GM12878 (cell line): ENCODE measurements around the gene VSTM2L. TPM values are rescaled to one million over a fixed set of nuclear protein-coding genes. Genes with fewer than 3 reads are reported as not detected.

Source experiments
- ATAC-seq: fragments of 200-7000 bp; cut with Tn5 transposase; 3 replicates; pipeline ENCODE4 v1.9.1; 2020; ENCODE audit warnings: mild to moderate bottlenecking, moderate library complexity
- BruUV-seq: library from RNA; stranded (reverse); fragments of 400-500 nt; replicated peaks from 2 replicates; lab custom pipeline; 2021; lab: Mats Ljungman, UMichigan
- CTCF ChIA-PET: fragments of 300-600 bp; sonication (Branson Sonifier 250); formaldehyde crosslinking; extraction: SDS; loops from one replicate; lab custom pipeline; 2021; ENCODE audit warnings: inconsistent platforms; lab: Yijun Ruan, JAX
- POLR2A ChIA-PET: fragments of 350-600 bp; formaldehyde crosslinking; extraction: SDS; loops from one replicate; lab custom pipeline; 2021; ENCODE audit warnings: inconsistent platforms; lab: Charles Lee
- RAD21 ChIA-PET: fragments of 300-600 bp; sonication (Branson Sonifier 250); formaldehyde crosslinking; loops from one replicate; lab custom pipeline; 2023; ENCODE audit warnings: antibody characterized with exemption; ENCODE audit not compliant: unreplicated experiment; lab: Charles Lee
- SMC1A ChIA-PET: fragments of 300-600 bp; sonication (Branson Sonifier 250); formaldehyde crosslinking; loops from one replicate; lab custom pipeline; 2023; ENCODE audit not compliant: unreplicated experiment, uncharacterized antibody; lab: Charles Lee
- DNase-seq: peaks from one replicate; pipeline ENCODE4 v3.0.0-alpha.2; 2011; ENCODE audit warnings: low read depth, low spot score
- FAIRE-seq: peaks from 3 replicates; lab custom pipeline; 2011; peaks lifted over from hg19 to GRCh38; lab: Jason Lieb, UNC
- H2AFZ ChIP-seq: 2 replicates; pipeline ENCODE4 v1.6.0; 2011; ENCODE audit warnings: low read depth, low read length, control low read depth; ENCODE audit not compliant: control insufficient read depth
- H3K27ac ChIP-seq: 2 replicates; pipeline ENCODE4 v1.5.1; 2011; ENCODE audit warnings: control low read depth; ENCODE audit not compliant: control insufficient read depth, insufficient read depth
- H3K27me3 ChIP-seq, 2 experiments: replicated peaks in 1 of 2; 2 replicates each; pipeline versions ENCODE4 v1.6.0 to v1.6.1; 2011; ENCODE audit warnings: low read length in 1 of 2; ENCODE audit not compliant: control insufficient read depth in 2 of 2, insufficient read depth in 2 of 2
- H3K36me3 ChIP-seq, 2 experiments: 2 replicates each; pipeline ENCODE4 v1.5.1; 2011; ENCODE audit warnings: low read length in 1 of 2; ENCODE audit not compliant: control insufficient read depth in 2 of 2, insufficient read depth in 2 of 2
- H3K4me1 ChIP-seq: 2 replicates; pipeline ENCODE4 v1.6.1; 2011; ENCODE audit warnings: mild to moderate bottlenecking, low read length, moderate library complexity, mixed read lengths; ENCODE audit not compliant: control insufficient read depth, insufficient read depth
- H3K4me2 ChIP-seq: 2 replicates; pipeline ENCODE4 v1.6.0; 2011; ENCODE audit warnings: control low read depth; ENCODE audit not compliant: control insufficient read depth, insufficient read depth
- H3K4me3 ChIP-seq: fragments of 200-600 bp; sonication (generic); 2 replicates; pipeline ENCODE4 v1.5.1; 2016
- H3K79me2 ChIP-seq: 2 replicates; pipeline ENCODE4 v1.6.0; 2011; ENCODE audit warnings: low read length; ENCODE audit not compliant: control insufficient read depth, insufficient read depth
- H3K9ac ChIP-seq: 2 replicates; pipeline ENCODE4 v1.8.0; 2011; ENCODE audit warnings: low read length, control low read depth, mixed read lengths; ENCODE audit not compliant: control insufficient read depth, insufficient read depth
- H3K9me3 ChIP-seq: replicated peaks from 3 replicates; pipeline ENCODE4 v1.5.1; 2011; ENCODE audit warnings: mild to moderate bottlenecking, low read length; ENCODE audit not compliant: control insufficient read depth, insufficient read depth
- H4K20me1 ChIP-seq: 2 replicates; pipeline ENCODE4 v1.6.0; 2011; ENCODE audit not compliant: control insufficient read depth, insufficient read depth
- BCLAF1 ChIP-seq: fragments of 450-650 bp; IDR thresholded peaks from 2 replicates; pipeline ENCODE4 v1.6.1; 2017; ENCODE audit warnings: antibody characterized with exemption, mild to moderate bottlenecking, moderate library complexity
- ESRRA ChIP-seq: IDR thresholded peaks from 2 replicates; pipeline ENCODE4 v1.6.1; 2012; ENCODE audit warnings: mild to moderate bottlenecking, low read length, improper control_type of control experiment
- FOS ChIP-seq: IDR thresholded peaks from 3 replicates; pipeline ENCODE4 v1.6.1; 2011; ENCODE audit warnings: borderline replicate concordance; ENCODE audit not compliant: insufficient read length; ENCODE audit errors: extremely low read depth
- GATAD2B ChIP-seq: fragments of 450-650 bp; conservative IDR thresholded peaks from 2 replicates; pipeline ENCODE4 v1.6.1; 2017; ENCODE audit warnings: low read depth, mild to moderate bottlenecking, moderate library complexity
- HDAC2 ChIP-seq: fragments of 200-600 bp; sonication (generic); IDR thresholded peaks from 2 replicates; pipeline ENCODE4 v1.6.1; 2017
- HSF1 ChIP-seq: fragments of 150-350 bp; IDR thresholded peaks from 2 replicates; pipeline ENCODE4 v1.6.1; 2014; ENCODE audit warnings: mild to moderate bottlenecking, low read depth, low read length
- IKZF1 ChIP-seq: fragments of 450-650 bp; conservative IDR thresholded peaks from 2 replicates; pipeline ENCODE4 v1.6.1; 2017; ENCODE audit warnings: antibody characterized with exemption, mild to moderate bottlenecking
- JUNB ChIP-seq: IDR thresholded peaks from 2 replicates; pipeline ENCODE4 v1.6.1; 2016; ENCODE audit warnings: antibody characterized with exemption, mild to moderate bottlenecking
- KDM1A ChIP-seq: fragments of 200-600 bp; sonication (generic); IDR thresholded peaks from 2 replicates; pipeline ENCODE4 v1.6.1; 2016; ENCODE audit warnings: borderline replicate concordance
- KLF5 ChIP-seq: fragments of 450-650 bp; IDR thresholded peaks from 2 replicates; pipeline ENCODE4 v1.6.1; 2014; ENCODE audit warnings: mild to moderate bottlenecking; ENCODE audit not compliant: partially characterized antibody
- MXI1 ChIP-seq: fragments of 150-350 bp; IDR thresholded peaks from 2 replicates; pipeline ENCODE4 v1.6.1; 2011; ENCODE audit warnings: low read depth, mild to moderate bottlenecking, inconsistent platforms, low read length, improper control_type of control experiment
- MYB ChIP-seq: fragments of 150-350 bp; IDR thresholded peaks from 2 replicates; pipeline ENCODE4 v1.6.1; 2014; ENCODE audit warnings: mild to moderate bottlenecking, low read depth, low read length, borderline replicate concordance
- NFIC ChIP-seq: IDR thresholded peaks from 2 replicates; pipeline ENCODE4 v1.6.1; 2012; ENCODE audit warnings: low read depth, mild to moderate bottlenecking, inconsistent platforms, low read length, moderate library complexity
- NFYB ChIP-seq: IDR thresholded peaks from 2 replicates; pipeline ENCODE4 v1.6.1; 2011; ENCODE audit warnings: low read depth, mild to moderate bottlenecking, low read length, improper control_type of control experiment, moderate library complexity; ENCODE audit not compliant: insufficient read depth
- RAD21 ChIP-seq: IDR thresholded peaks from 2 replicates; pipeline ENCODE4 v1.6.1; 2011; ENCODE audit warnings: mild to moderate bottlenecking, low read depth, low read length, moderate library complexity; ENCODE audit not compliant: insufficient read depth
- REST ChIP-seq: IDR thresholded peaks from 2 replicates; pipeline ENCODE4 v1.6.1; 2012; ENCODE audit warnings: mild to moderate bottlenecking, low read depth, low read length
- YY1 ChIP-seq: IDR thresholded peaks from 2 replicates; pipeline ENCODE4 v1.6.1; 2011; ENCODE audit warnings: low read depth, mild to moderate bottlenecking, low read length
- ZNF207 ChIP-seq: fragments of 450-650 bp; IDR thresholded peaks from 2 replicates; pipeline ENCODE4 v1.6.1; 2014; ENCODE audit warnings: antibody characterized with exemption, mild to moderate bottlenecking, borderline replicate concordance
- WGBS: methylation state at CpG from one replicate; pipeline ENCODE4 v1.1.6; 2016; ENCODE audit warnings: low lambda C conversion rate; ENCODE audit not compliant: insufficient replicate concordance, insufficient coverage; ENCODE audit errors: missing lambda C conversion rate; 5-methylcytosine and 5-hydroxymethylcytosine counted together
- in situ Hi-C: fragments of 300-500 bp; cut with MboI; formaldehyde crosslinking; loops from 9 replicates; pipeline ENCODE4 v1.14.3; 2018; ENCODE audit warnings: mixed read lengths
- intact Hi-C: fragments of 100-400 bp; cut with micrococcal nuclease; formaldehyde crosslinking; loops from one replicate; pipeline ENCODE4 v1.14.2; 2022; ENCODE audit not compliant: unreplicated experiment
- polyA plus RNA-seq, 11 experiments: library from polyadenylated mRNA; depleted of rRNA in 4 of 11; unstranded in 6 of 11; stranded (reverse) in 5 of 11; fragments of >200 nt; fragmentation: Nextera tagmentation in 4 of 11; fragmentation: Illumina TruSeq in 1 of 11; extraction: Ambion mirVana in 4 of 11; extraction: Trizol in 1 of 11; gene quantifications; 1 replicate in 1 of 11; 2 replicates in 10 of 11; pipeline versions ENCODE4 v1.2.1 to v1.2.3, GENCODE V29; 2011 to 2016; ENCODE audit warnings: inconsistent platforms in 2 of 11, missing spikeins in 2 of 11, low read depth in 1 of 11
- total RNA-seq, 4 experiments: library from RNA; depleted of rRNA in 3 of 4; stranded (reverse); fragments of >200 nt in 3 of 4; fragmentation: Illumina TruSeq in 1 of 4; extraction: Trizol in 1 of 4; gene quantifications; 2 replicates each; pipeline versions ENCODE4 v1.2.1 to v1.2.3, GENCODE V29; 2013 to 2021

The VSTM2L gene
- total and polyA plus RNA-seq, 10 of the 15 experiments (the other 5 are each of a cell fraction or from before 2014, with no cell fraction given) = 0.05 to 1.5 (median 0.63) TPM; not detected in 2

GRCh38 chr20:37938181-37938750 lies 35.3 kb downstream of the VSTM2L start:
- Histone ChIP-seq H3K79me2 (no peaks in the 10 kb centered on the region), H3K36me3 (no peaks in the 10 kb centered on the region), H4K20me1 (no peaks in the 10 kb centered on the region), H3K9me3 (no peaks in the 10 kb centered on the region), H2AFZ (no peak overlapping the region), H3K4me2 (no peak overlapping the region), H3K4me1 (no peaks in the 10 kb centered on the region), H3K9ac (no peak overlapping the region), H3K4me3 (no peak overlapping the region), H3K27ac (no peak overlapping the region), H3K27me3 (no peaks in the 10 kb centered on the region)
- ChIA-PET SMC1A (no interaction called here), CTCF (no interaction called here), POLR2A (interaction anchor here (0.6 kb wide), 1 partner anchor 19 kb away, joined by 3 read pairs; no protein-coding TSS in a partner anchor), RAD21 (no interaction called here)
- intact Hi-C loops (no loop called here), in situ Hi-C loops (no loop called here)
- WGBS = 63% methylated on average over 12 of the region's 12 CpGs
- FAIRE-seq (no peak), DNase-seq (no peak), ATAC-seq (no peak)
- BruUV-seq = no TSS peak
- TF ChIP-seq GATAD2B (no peak), NFIC (no peak), ZNF207 (no peak), IKZF1 (no peak), MYB (no peak), JUNB (no peak), ESRRA (no peak), BCLAF1 (no peak), FOS (no peak), HSF1 (no peak), RAD21 (no peak), KDM1A (no peak), KLF5 (no peak), YY1 (no peak), REST (no peak), HDAC2 (no peak), MXI1 (no peak), NFYB (no peak)
